ENCODE results near the gene GPR162. TPM values are rescaled to one million over a fixed set of nuclear protein-coding genes. Genes with fewer than 3 reads are reported as not detected.

Gene GPR162
- total and polyA plus RNA-seq, 7 donors: 0.50 to 2.8 (median 1.0) TPM

- H3K36me3 ChIP-seq (ENCODE audit: insufficient read depth in 1 of 2, low read depth in 1 of 2): peaks cover 7 to 74% of the 10 kb centered on the region in 2 donors
- peak; percentile 4 to 35 (median 12) for ATAC-seq
- WGBS, 3 donors: 1 to 3% (median 2%) methylated on average over 27 to 33 of the region's 33 CpGs
- H3K9me3 ChIP-seq: no peaks in the 10 kb centered on the region
- H3K4me1 ChIP-seq: peaks cover 32% of the 10 kb centered on the region
- intact Hi-C loops (cut with DNase I): loop anchor here in 1 of 2 donors (5.0 to 10.0 kb wide), 2 partner anchors 70 to 248 kb away; no protein-coding TSS in a partner anchor
- peak overlapping the region; percentile 97 for H3K27ac ChIP-seq
- peak overlapping the region; percentile 94 for H3K4me3 ChIP-seq
- DNase-seq: no peak
- TF ChIP-seq CTCF (IDR thresholded peaks at IDR 0.05): no peak
- H3K27me3 ChIP-seq (ENCODE audit: insufficient read depth in 3 of 3, low read length in 2 of 3): no peaks in the 10 kb centered on the region
These were observed 45.3 kb downstream of the GPR162 start for GRCh38 chr12:6866920-6867412.

DNA sequence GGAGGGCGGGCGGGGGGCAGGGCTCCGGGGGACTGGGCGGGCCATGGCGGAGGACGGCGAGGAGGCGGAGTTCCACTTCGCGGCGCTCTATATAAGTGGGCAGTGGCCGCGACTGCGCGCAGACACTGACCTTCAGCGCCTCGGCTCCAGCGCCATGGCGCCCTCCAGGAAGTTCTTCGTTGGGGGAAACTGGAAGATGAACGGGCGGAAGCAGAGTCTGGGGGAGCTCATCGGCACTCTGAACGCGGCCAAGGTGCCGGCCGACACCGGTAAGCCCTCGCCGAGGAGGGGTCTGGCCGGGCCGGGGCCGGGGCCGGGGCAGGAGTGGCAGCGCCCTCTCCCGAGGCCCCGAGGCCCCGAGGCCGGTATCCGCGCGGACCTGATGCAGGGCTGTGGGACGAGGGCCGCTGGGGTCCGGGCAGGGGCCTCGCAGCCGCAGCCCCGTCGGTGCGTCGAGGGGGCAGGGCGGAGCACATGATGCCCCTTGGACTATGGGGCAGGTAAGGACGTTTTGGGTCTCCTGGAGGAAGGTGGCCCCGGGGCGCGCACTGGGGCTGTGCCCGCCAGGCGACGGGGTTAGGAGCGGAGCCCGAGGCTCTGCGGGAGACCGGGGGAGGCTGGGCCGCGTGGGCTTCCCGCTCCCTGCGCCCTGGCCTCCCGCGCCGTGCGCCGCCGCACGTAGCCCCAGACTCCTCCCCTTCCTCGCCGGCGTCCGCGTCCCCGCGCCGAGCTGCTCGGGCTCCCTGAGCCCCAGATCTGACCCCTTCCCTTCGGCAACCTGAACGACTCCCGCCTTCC lies 46.0 kb downstream of the GPR162 start, which contains the start of gene TPI1:
Gene TPI1, plus strand, starts transcription at position 119 of the 798 bp plus-strand sequence. Its CDS starts 36 bp downstream, at position 155.
- H3K36me3 ChIP-seq (ENCODE audit: insufficient read depth in 1 of 2, low read depth in 1 of 2): peaks cover 7 to 68% of the 10 kb centered on the region in 2 donors
- DNase-seq (peak; percentile 87 to 94), ATAC-seq (peak; percentile 84 to 88 (median 86))
- H3K9me3 ChIP-seq: no peaks in the 10 kb centered on the region
- H3K4me1 ChIP-seq: peaks cover 35% of the 10 kb centered on the region
- intact Hi-C loops (cut with DNase I): loop anchor here in 1 of 2 donors (5.0 to 10.0 kb wide), 2 partner anchors 70 to 247 kb away; no protein-coding TSS in a partner anchor
- no peak for TF ChIP-seq CTCF (IDR thresholded peaks at IDR 0.05)
- peak within 1 kb of the TSS; percentile 94 for H3K4me3 ChIP-seq
- peak within 1 kb of the TSS; percentile 97 for H3K27ac ChIP-seq
- WGBS, 3 donors: 0 to 1% (median 0%) methylated on average over 40 to 86 of the region's 86 CpGs
- no peaks in the 10 kb centered on the region for H3K27me3 ChIP-seq (ENCODE audit: insufficient read depth in 3 of 3, low read length in 2 of 3)

DNA sequence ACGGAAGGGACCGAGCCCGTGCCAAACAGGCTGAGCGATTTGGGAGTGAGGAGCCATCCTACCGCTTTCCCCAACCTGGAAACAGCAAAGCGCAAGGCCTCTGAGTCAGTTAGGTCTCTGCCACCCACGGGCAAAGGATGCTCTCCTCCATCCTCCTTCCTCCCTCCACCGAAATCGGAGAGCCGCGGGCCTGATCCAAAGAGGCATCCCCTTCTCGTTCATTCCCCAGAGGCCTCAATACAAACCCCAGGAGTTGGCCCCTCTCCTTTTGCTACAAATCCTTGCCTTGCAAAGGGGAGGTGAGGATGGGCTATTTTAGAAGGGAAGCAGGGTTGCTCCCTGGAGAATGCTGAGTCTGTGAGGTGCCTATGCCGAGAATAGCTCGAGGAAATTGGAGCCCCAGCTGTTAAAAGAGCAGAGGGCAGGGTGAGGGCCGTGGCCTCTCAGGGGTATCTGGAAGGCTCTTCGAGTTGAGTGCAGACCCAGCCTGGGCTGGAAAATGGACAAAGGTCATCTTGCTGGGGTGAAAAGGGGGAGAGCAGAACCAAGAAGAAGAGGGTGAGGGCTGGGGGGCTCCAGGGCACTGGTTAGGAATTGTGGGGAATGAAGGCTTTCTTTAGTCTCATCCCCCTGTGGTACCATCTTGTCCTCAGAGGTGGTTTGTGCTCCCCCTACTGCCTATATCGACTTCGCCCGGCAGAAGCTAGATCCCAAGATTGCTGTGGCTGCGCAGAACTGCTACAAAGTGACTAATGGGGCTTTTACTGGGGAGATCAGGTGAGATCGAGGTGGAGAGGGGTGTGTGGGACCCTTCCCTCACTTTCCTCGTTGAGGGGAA lies 46.8 kb downstream of the GPR162 start:
- H3K36me3 ChIP-seq (ENCODE audit: insufficient read depth in 1 of 2, low read depth in 1 of 2): peaks cover 6 to 59% of the 10 kb centered on the region in 2 donors
- intact Hi-C loops (cut with DNase I): loop anchor here in 1 of 2 donors (5.0 to 10.0 kb wide), 2 partner anchors 69 to 246 kb away; no protein-coding TSS in a partner anchor
- WGBS, 3 donors: 8 to 11% (median 9%) methylated on average over 22 of the region's 22 CpGs
- H3K27ac ChIP-seq: peak overlapping the region; percentile 97
- no peaks in the 10 kb centered on the region for H3K9me3 ChIP-seq
- H3K27me3 ChIP-seq (ENCODE audit: insufficient read depth in 3 of 3, low read length in 2 of 3): no peaks in the 10 kb centered on the region
- H3K4me1 ChIP-seq: peaks cover 35% of the 10 kb centered on the region
- peak overlapping the region; percentile 94 for H3K4me3 ChIP-seq
- no peak for DNase-seq
- peak in 3 of 4 donors; percentile 12 to 23 (median 13) for ATAC-seq
- no peak for TF ChIP-seq CTCF (IDR thresholded peaks at IDR 0.05)

Data from psoas muscle (tissue), 8 donors.